ENCODE data around the gene SYTL2. TPM values are rescaled to one million over a fixed set of nuclear protein-coding genes. Genes with fewer than 3 reads are reported as not detected.

SYTL2 gene
- polyA plus RNA-seq, 1 donor: 69.7 TPM

- no peak for DNase-seq
Observed at GRCh38 chr11:85758026-85758425, 52.9 kb downstream of the SYTL2 start.

GRCh38 chr11:85756401-85757200 lies 54.3 kb downstream of the SYTL2 start:
- no peak for DNase-seq

GRCh38 chr11:85755701-85756100 lies 55.2 kb downstream of the SYTL2 start:
- DNase-seq: no peak

- no peak for DNase-seq
Observed at GRCh38 chr11:85755285-85755684, 55.7 kb downstream of the SYTL2 start.

- no peak for DNase-seq
Observed at GRCh38 chr11:85752890-85753581, 57.9 kb downstream of the SYTL2 start.

- no peak for DNase-seq
Observed at GRCh38 chr11:85752201-85752889, 58.6 kb downstream of the SYTL2 start.

GRCh38 chr11:85751724-85752123 lies 59.2 kb downstream of the SYTL2 start:
- DNase-seq: no peak

GRCh38 chr11:85750646-85751045 lies 60.3 kb downstream of the SYTL2 start:
- DNase-seq: no peak

GRCh38 chr11:85749884-85750283 lies 61.1 kb downstream of the SYTL2 start:
- no peak for DNase-seq

- DNase-seq: no peak
Observed at GRCh38 chr11:85749287-85749834, 61.6 kb downstream of the SYTL2 start.

GRCh38 chr11:85748455-85748891 lies 62.5 kb downstream of the SYTL2 start:
- DNase-seq: no peak

GRCh38 chr11:85746670-85747069 lies 64.3 kb downstream of the SYTL2 start:
- no peak for DNase-seq

- DNase-seq: no peak
Observed at GRCh38 chr11:85745626-85746025, 65.3 kb downstream of the SYTL2 start.

GRCh38 chr11:85742873-85743275 lies 68.1 kb downstream of the SYTL2 start:
- DNase-seq: no peak

GRCh38 chr11:85742348-85742747 lies 68.6 kb downstream of the SYTL2 start:
- no peak for DNase-seq

GRCh38 chr11:85740481-85741400 lies 70.2 kb downstream of the SYTL2 start:
- DNase-seq: no peak

- no peak for DNase-seq
Observed at GRCh38 chr11:85737738-85738137, 73.2 kb downstream of the SYTL2 start.

- no peak for DNase-seq
Observed at GRCh38 chr11:85735876-85736460, 75.0 kb downstream of the SYTL2 start.

GRCh38 chr11:85732965-85733364 lies 78.0 kb downstream of the SYTL2 start:
- no peak for DNase-seq

- no peak for DNase-seq
Observed at GRCh38 chr11:85726381-85726780, 84.6 kb downstream of the SYTL2 start.

- DNase-seq: no peak
Observed at GRCh38 chr11:85725510-85726258, 85.3 kb downstream of the SYTL2 start.

Data from hindlimb muscle (tissue), 1 donor.